ENCODE data around the gene COMMD3. TPM values are rescaled to one million over a fixed set of nuclear protein-coding genes. Genes with fewer than 3 reads are reported as not detected.

The COMMD3 gene
- total RNA-seq, 1 experiment from 2014 or later, result 2.4 TPM

- no peak overlapping the region for H3K4ac ChIP-seq (ENCODE audit: low read depth, low read length)
- peaks cover 6% of the 10 kb centered on the region; the same call in 1 of the 2 replicates for H3K27me3 ChIP-seq (ENCODE audit: insufficient read depth, low read length)
- H2BK20ac ChIP-seq (ENCODE audit: low read depth, low read length, poor library complexity, severe bottlenecking), result no peak overlapping the region
- no peak overlapping the region for H2BK5ac ChIP-seq (ENCODE audit: insufficient read length, low read length)
- H2BK12ac ChIP-seq (ENCODE audit: insufficient read length, low read depth, low read length), result no peak overlapping the region
- no peak for TF ChIP-seq CTCF (conservative IDR thresholded peaks at IDR 0.05)
- H3K4me3 Mint-ChIP-seq, result no peak overlapping the region
- no peak overlapping the region for H2AFZ ChIP-seq (ENCODE audit: low read length)
- WGBS (ENCODE audit: extremely low coverage, insufficient read length, low lambda C conversion rate), result no CpG with 5 or more reads among the region's 5 CpGs
- no peak overlapping the region for H3K23ac ChIP-seq (ENCODE audit: insufficient read length, low read depth, low read length)
- no peak overlapping the region for H4K5ac ChIP-seq (ENCODE audit: insufficient read length, low read depth, low read length)
- H3K23me2 ChIP-seq (ENCODE audit: insufficient read length, low read depth, low read length, poor library complexity, severe bottlenecking), result no peaks in the 10 kb centered on the region
- no peak overlapping the region for H3K27ac ChIP-seq (ENCODE audit: insufficient read length, low read depth, low read length)
- no peak overlapping the region for H2AK5ac ChIP-seq (ENCODE audit: insufficient read length, low read length)
- H3K36me3 Mint-ChIP-seq (ENCODE audit: insufficient read depth in 1 of 3, low read depth in 3 of 3), result no peaks in the 10 kb centered on the region
- no peak overlapping the region for H3K9ac ChIP-seq (ENCODE audit: extremely low read depth, insufficient read length, low read length)
- peaks cover 0 to 2% of the 10 kb centered on the region in 2 experiments; a peak in 1 of 5 replicates for H3K9me3 Mint-ChIP-seq
- H3K4me2 ChIP-seq (ENCODE audit: insufficient read depth, insufficient read length, low read length), result no peak overlapping the region
- no peak for DNase-seq
- peaks cover 57% of the 10 kb centered on the region for H3K27me3 Mint-ChIP-seq (ENCODE audit: low read depth)
- H2BK120ac ChIP-seq (ENCODE audit: low read depth, low read length, poor library complexity, severe bottlenecking), result no peak overlapping the region
- H3T11ph ChIP-seq (ENCODE audit: low read length), result no peak overlapping the region
- H3K56ac ChIP-seq (ENCODE audit: insufficient read length, low read depth, low read length), result no peak overlapping the region
- no peak overlapping the region for H3K14ac ChIP-seq (ENCODE audit: insufficient read depth, low read length)
- no peaks in the 10 kb centered on the region for H3K4me1 ChIP-seq (ENCODE audit: insufficient read depth, low read length)
- H3K79me1 ChIP-seq (ENCODE audit: insufficient read depth, low read depth, low read length, poor library complexity, severe bottlenecking), result no peaks in the 10 kb centered on the region
- H4K20me1 ChIP-seq (ENCODE audit: control insufficient read depth, insufficient read depth, insufficient read length), result no peaks in the 10 kb centered on the region
- H4K8ac ChIP-seq (replicated peaks; ENCODE audit: insufficient read length, low read depth, low read length), result no peak overlapping the region
- no peak overlapping the region for H3K27ac Mint-ChIP-seq
- no peak overlapping the region for H3K18ac ChIP-seq (ENCODE audit: insufficient read length, low read depth, low read length)
- H3K4me1 Mint-ChIP-seq, result peaks cover 0 to 6% of the 10 kb centered on the region in 2 experiments; a peak in 1 of 4 replicates
- no peaks in the 10 kb centered on the region for H3K9me3 ChIP-seq (ENCODE audit: control insufficient read depth, low read depth, low read length)
- no peak overlapping the region for H2BK15ac ChIP-seq (ENCODE audit: low read depth, low read length)
- H3K79me2 ChIP-seq (ENCODE audit: insufficient read depth, low read length), result no peaks in the 10 kb centered on the region
- no peak overlapping the region for H4K91ac ChIP-seq (ENCODE audit: insufficient read length, low read depth, low read length)
Measured at GRCh38 chr10:22351131-22351703, 35.0 kb downstream of the COMMD3 start.

Measured in H9 (cell line).